ENCODE data around the gene SHCBP1L.

Gene SHCBP1L

GRCh38 chr1:182952677-182953444, at the start of gene SHCBP1L:
SHCBP1L (minus strand) TSS chr1:182953166; CDS start chr1:182953133, 33 bp downstream.
- peak; percentile 44 for DNase-seq

- no peak for DNase-seq
Measured at GRCh38 chr1:183002267-183002666, 49.3 kb upstream of the SHCBP1L start.

GRCh38 chr1:183000167-183000962, 47.4 kb upstream of the SHCBP1L start:
- DNase-seq = no peak

GRCh38 chr1:182998482-182998881, 45.5 kb upstream of the SHCBP1L start:
- no peak for DNase-seq

GRCh38 chr1:182996816-182997215, 43.9 kb upstream of the SHCBP1L start:
- no peak for DNase-seq

- no peak for DNase-seq
Measured at GRCh38 chr1:182995894-182996293, 42.9 kb upstream of the SHCBP1L start.

GRCh38 chr1:182993746-182994145, 40.8 kb upstream of the SHCBP1L start:
- DNase-seq = no peak

GRCh38 chr1:182990413-182991144, 37.6 kb upstream of the SHCBP1L start:
- no peak for DNase-seq

GRCh38 chr1:182985876-182986275, 32.9 kb upstream of the SHCBP1L start:
- DNase-seq = no peak

GRCh38 chr1:182984621-182985020, 31.7 kb upstream of the SHCBP1L start:
- no peak for DNase-seq

- no peak for DNase-seq
Measured at GRCh38 chr1:182984138-182984537, 31.2 kb upstream of the SHCBP1L start.

- DNase-seq = no peak
Measured at GRCh38 chr1:182978151-182978853, 25.3 kb upstream of the SHCBP1L start.

- no peak for DNase-seq
Measured at GRCh38 chr1:182977480-182977879, 24.5 kb upstream of the SHCBP1L start.

GRCh38 chr1:182974506-182975191, 21.7 kb upstream of the SHCBP1L start:
- DNase-seq = no peak

- DNase-seq = no peak
Measured at GRCh38 chr1:182972829-182973228, 19.9 kb upstream of the SHCBP1L start.

- DNase-seq = no peak
Measured at GRCh38 chr1:182972231-182972630, 19.3 kb upstream of the SHCBP1L start.

- DNase-seq = no peak
Measured at GRCh38 chr1:182971219-182971618, 18.3 kb upstream of the SHCBP1L start.

GRCh38 chr1:182968836-182969734, 16.1 kb upstream of the SHCBP1L start:
- DNase-seq = no peak

GRCh38 chr1:182968151-182968741, 15.3 kb upstream of the SHCBP1L start:
- DNase-seq = no peak

GRCh38 chr1:182965861-182966260, 12.9 kb upstream of the SHCBP1L start:
- DNase-seq = no peak

- no peak for DNase-seq
Measured at GRCh38 chr1:182965096-182965495, 12.1 kb upstream of the SHCBP1L start.

Data from right hindlimb (tissue), 1 donor.